Liver (tissue), 9 donors: Measurements from ENCODE around the gene DPYSL4. TPM values are rescaled to one million over a fixed set of nuclear protein-coding genes. Genes with fewer than 3 reads are reported as not detected.

Experiments
- DNase-seq: peaks from one replicate; pipeline ENCODE4 v3.0.0-alpha.2; 2017; ENCODE audit warnings: low spot score
- H3K27ac ChIP-seq, 2 donors: one replicate each; pipeline ENCODE4 v1.7.0; 2013; ENCODE audit warnings: inconsistent platforms in 2 of 2, low read length in 2 of 2, control low read depth in 1 of 2, low read depth in 1 of 2, mild to moderate bottlenecking in 1 of 2
- H3K27me3 ChIP-seq, 4 donors: one replicate each; pipeline versions ENCODE4 v1.6.1 to v1.7.0; 2013; ENCODE audit warnings: low read length in 3 of 4, inconsistent platforms in 1 of 4, mild to moderate bottlenecking in 1 of 4, moderate library complexity in 1 of 4; ENCODE audit not compliant: control insufficient read depth in 4 of 4, insufficient read depth in 4 of 4
- H3K36me3 ChIP-seq, 4 donors: one replicate each; pipeline versions ENCODE4 v1.6.1 to v1.7.0; 2013; ENCODE audit warnings: low read length in 3 of 4, mild to moderate bottlenecking in 3 of 4, low read depth in 1 of 4, moderate library complexity in 1 of 4; ENCODE audit not compliant: control insufficient read depth in 4 of 4, insufficient read depth in 3 of 4
- H3K4me1 ChIP-seq, 4 donors: one replicate each; pipeline versions ENCODE4 v1.6.1 to v1.7.0; 2013; ENCODE audit warnings: low read length in 3 of 4, mild to moderate bottlenecking in 3 of 4, moderate library complexity in 1 of 4; ENCODE audit not compliant: control insufficient read depth in 4 of 4, insufficient read depth in 4 of 4
- H3K4me3 ChIP-seq, 3 donors: one replicate each; pipeline versions ENCODE4 v1.6.1 to v1.7.0; 2013; ENCODE audit warnings: low read length in 3 of 3, control low read depth in 1 of 3, low read depth in 1 of 3, mild to moderate bottlenecking in 1 of 3
- H3K9ac ChIP-seq, 2 donors: one replicate each; pipeline ENCODE4 v1.7.0; 2013; ENCODE audit warnings: low read length in 2 of 2, mild to moderate bottlenecking in 2 of 2, moderate library complexity in 2 of 2, control low read depth in 1 of 2, low read depth in 1 of 2
- H3K9me3 ChIP-seq, 4 donors: one replicate each; pipeline versions ENCODE4 v1.6.1 to v1.7.0; 2013; ENCODE audit warnings: low read length in 3 of 4; ENCODE audit not compliant: control insufficient read depth in 4 of 4
- CTCF ChIP-seq: fragments of 150-350 bp; IDR thresholded peaks from 2 replicates; pipeline ENCODE4 v1.5.1; 2017; ENCODE audit warnings: improper control_type of control experiment, low read depth, low read length; ENCODE audit not compliant: missing input control
- EGR1 ChIP-seq, 2 donors: IDR thresholded peaks; 2 replicates each; pipeline ENCODE4 v1.6.1; 2016 to 2018; ENCODE audit warnings: antibody characterized with exemption in 2 of 2, low read depth in 2 of 2
- FOXA1 ChIP-seq: IDR thresholded peaks from 2 replicates; pipeline ENCODE4 v1.6.1; 2016; ENCODE audit warnings: antibody characterized with exemption
- FOXA2 ChIP-seq: IDR thresholded peaks from 2 replicates; pipeline ENCODE4 v1.6.1; 2016; ENCODE audit warnings: antibody characterized with exemption
- GABPA ChIP-seq, 2 donors: IDR thresholded peaks in 1 of 2; conservative IDR thresholded peaks in 1 of 2; 2 replicates each; pipeline ENCODE4 v1.6.1; 2016; ENCODE audit warnings: antibody characterized with exemption in 2 of 2, mild to moderate bottlenecking in 1 of 2, moderate library complexity in 1 of 2
- HNF4A ChIP-seq, 2 donors: conservative IDR thresholded peaks; 2 replicates each; pipeline ENCODE4 v1.6.1; 2016; ENCODE audit warnings: antibody characterized with exemption in 2 of 2, mild to moderate bottlenecking in 2 of 2
- HNF4G ChIP-seq: IDR thresholded peaks from 2 replicates; pipeline ENCODE4 v1.6.1; 2016; ENCODE audit warnings: antibody characterized with exemption
- JUND ChIP-seq, 2 donors: IDR thresholded peaks; 2 replicates each; pipeline ENCODE4 v1.6.1; 2016; ENCODE audit warnings: antibody characterized with exemption in 2 of 2
- MAX ChIP-seq: IDR thresholded peaks from 2 replicates; pipeline ENCODE4 v1.6.1; 2016; ENCODE audit warnings: antibody characterized with exemption
- NR2F2 ChIP-seq: IDR thresholded peaks from 2 replicates; pipeline ENCODE4 v1.6.1; 2016; ENCODE audit warnings: antibody characterized with exemption
- RXRA ChIP-seq, 2 donors: IDR thresholded peaks; 2 replicates each; pipeline ENCODE4 v1.6.1; 2017 to 2018; ENCODE audit warnings: antibody characterized with exemption in 2 of 2, mild to moderate bottlenecking in 1 of 2
- SP1 ChIP-seq: IDR thresholded peaks from 2 replicates; pipeline ENCODE4 v1.6.1; 2018; ENCODE audit warnings: antibody characterized with exemption, mild to moderate bottlenecking
- TAF1 ChIP-seq: conservative IDR thresholded peaks from 2 replicates; pipeline ENCODE4 v1.6.1; 2016; ENCODE audit warnings: antibody characterized with exemption, mild to moderate bottlenecking
- YY1 ChIP-seq: IDR thresholded peaks from 2 replicates; pipeline ENCODE4 v1.6.1; 2016; ENCODE audit warnings: antibody characterized with exemption, mild to moderate bottlenecking
- ZBTB33 ChIP-seq: IDR thresholded peaks from 2 replicates; pipeline ENCODE4 v1.6.1; 2016; ENCODE audit warnings: antibody characterized with exemption
- WGBS: extraction: QIAGEN DNeasy Blood & Tissue Kit; methylation state at CpG from one replicate; pipeline ENCODE4 v1.1.7; 2013; 5-methylcytosine and 5-hydroxymethylcytosine counted together
- polyA plus RNA-seq, 2 donors: library from polyadenylated mRNA; stranded (reverse) in 1 of 2; unstranded in 1 of 2; fragments of 200-250 nt in 1 of 2; fragments of >200 nt in 1 of 2; fragmentation: Nextera tagmentation in 1 of 2; extraction: Ambion mirVana in 1 of 2; gene quantifications; one replicate each; pipeline versions ENCODE4 v1.2.1 to v1.2.3, GENCODE V29; 2013 to 2015
- total RNA-seq, 2 donors: library from RNA; depleted of rRNA; stranded (reverse); fragments of >200 nt; gene quantifications; one replicate each; pipeline ENCODE4 v1.2.3, GENCODE V29; 2014
- donor health status: healthy.
- donor health status: healthy.
- donor health status: healthy.
- donor health status: healthy.
- donor health status: healthy.

DPYSL4 gene
- total and polyA plus RNA-seq, 4 donors: 0.19 to 2.2 (median 0.26) TPM

- no peaks in the 10 kb centered on the region for H3K4me1 ChIP-seq
- H3K27ac ChIP-seq: no peak overlapping the region
- no peak overlapping the region for H3K4me3 ChIP-seq
- DNase-seq: no peak
- TF ChIP-seq HNF4G: no peak
- no peak for TF ChIP-seq FOXA1
- TF ChIP-seq HNF4A (conservative IDR thresholded peaks at IDR 0.05): no peak
- TF ChIP-seq EGR1 (IDR thresholded peaks at IDR 0.05; ENCODE audit: low read depth in 2 of 2): no peak
- no peak for TF ChIP-seq FOXA2
- no peak for TF ChIP-seq CTCF
- TF ChIP-seq SP1: no peak
- TF ChIP-seq YY1: no peak
- H3K36me3 ChIP-seq: no peaks in the 10 kb centered on the region
- no peaks in the 10 kb centered on the region for H3K27me3 ChIP-seq
- H3K9me3 ChIP-seq: no peaks in the 10 kb centered on the region
- no peak overlapping the region for H3K9ac ChIP-seq
- 88% methylated on average over 10 of the region's 10 CpGs for WGBS
Measured at GRCh38 chr10:132139526-132139925, 47.2 kb upstream of the DPYSL4 start.

GRCh38 chr10:132140167-132140925 is 46.4 kb upstream of the DPYSL4 start:
- DNase-seq: no peak
- H3K9ac ChIP-seq: no peak overlapping the region
- no peaks in the 10 kb centered on the region for H3K9me3 ChIP-seq
- 92% methylated on average over 42 of the region's 42 CpGs for WGBS
- no peaks in the 10 kb centered on the region for H3K4me1 ChIP-seq
- no peak overlapping the region for H3K4me3 ChIP-seq
- H3K27ac ChIP-seq: no peak overlapping the region
- no peaks in the 10 kb centered on the region for H3K36me3 ChIP-seq
- no peak for TF ChIP-seq RXRA (IDR thresholded peaks at IDR 0.05)
- no peak for TF ChIP-seq CTCF
- no peak for TF ChIP-seq TAF1
- TF ChIP-seq ZBTB33: no peak
- no peak for TF ChIP-seq GABPA (IDR thresholded peaks at IDR 0.05 in 1 of 2, conservative IDR thresholded peaks at IDR 0.05 in 1 of 2)
- TF ChIP-seq JUND (IDR thresholded peaks at IDR 0.05): no peak
- TF ChIP-seq HNF4G: no peak
- no peak for TF ChIP-seq NR2F2
- TF ChIP-seq MAX: no peak
- no peaks in the 10 kb centered on the region for H3K27me3 ChIP-seq
